IMR-90 (cell line): Measurements from ENCODE around the gene LPXN. TPM values are rescaled to one million over a fixed set of nuclear protein-coding genes. Genes with fewer than 3 reads are reported as not detected.

Experiments used
- ATAC-seq: fragments of 200-7000 bp; cut with Tn5 transposase; 2 replicates; pipeline ENCODE4 v1.9.1; 2020; ENCODE audit warnings: low read depth, mild to moderate bottlenecking, moderate library complexity
- BruUV-seq: library from RNA; stranded (reverse); fragments of 400-500 nt; replicated peaks from 2 replicates; lab custom pipeline; 2021; lab: Mats Ljungman, UMichigan
- CTCF ChIA-PET: fragments of 300-600 bp; formaldehyde crosslinking; extraction: SDS; loops from one replicate; lab custom pipeline; 2021; ENCODE audit warnings: antibody characterized with exemption; lab: Yijun Ruan, JAX
- POLR2A ChIA-PET: fragments of 300-600 bp; sonication (Branson Sonifier 250); formaldehyde crosslinking; loops from one replicate; lab custom pipeline; 2022; ENCODE audit warnings: antibody characterized with exemption; ENCODE audit not compliant: unreplicated experiment; lab: Charles Lee
- DNase-seq: peaks from one replicate; pipeline ENCODE4 v3.0.0; 2013
- H2AFZ ChIP-seq: replicated peaks from 2 replicates; pipeline ENCODE3; 2013; ENCODE audit warnings: low read length, mild to moderate bottlenecking; ENCODE audit not compliant: poor library complexity
- H2AK5ac ChIP-seq: 2 replicates; pipeline ENCODE4 v1.6.1; 2013; ENCODE audit warnings: low read depth, low read length, inconsistent platforms
- H2AK9ac ChIP-seq: replicated peaks from 2 replicates; pipeline ENCODE3; 2013; ENCODE audit warnings: mild to moderate bottlenecking, low read depth, low read length, moderate library complexity; ENCODE audit not compliant: poor library complexity
- H2BK120ac ChIP-seq: 2 replicates; pipeline ENCODE4 v1.6.1; 2013; ENCODE audit warnings: low read depth, low read length, inconsistent platforms
- H2BK15ac ChIP-seq: 3 replicates; pipeline ENCODE4 v1.6.1; 2013; ENCODE audit warnings: low read depth, low read length, inconsistent platforms
- H2BK20ac ChIP-seq: 2 replicates; pipeline ENCODE4 v1.6.1; 2013; ENCODE audit warnings: low read depth, mild to moderate bottlenecking, inconsistent platforms, low read length, moderate library complexity
- H2BK5ac ChIP-seq: 2 replicates; pipeline ENCODE4 v1.6.1; 2013; ENCODE audit warnings: mild to moderate bottlenecking, low read depth, low read length, inconsistent platforms; ENCODE audit not compliant: poor library complexity, severe bottlenecking
- H3K14ac ChIP-seq: replicated peaks from 2 replicates; pipeline ENCODE4 v1.6.1; 2013; ENCODE audit warnings: low read depth, low read length, inconsistent platforms
- H3K18ac ChIP-seq: 2 replicates; pipeline ENCODE4 v1.6.1; 2013; ENCODE audit warnings: low read depth, low read length, control low read depth
- H3K23ac ChIP-seq: 2 replicates; pipeline ENCODE4 v1.6.1; 2013; ENCODE audit warnings: low read depth, low read length, inconsistent platforms
- H3K27ac ChIP-seq: 2 replicates; pipeline ENCODE4 v1.5.1; 2013; ENCODE audit warnings: mild to moderate bottlenecking, control low read depth, low read length; ENCODE audit not compliant: insufficient read depth
- H3K27me3 ChIP-seq: 2 replicates; pipeline ENCODE4 v1.6.1; 2013; ENCODE audit warnings: low read length; ENCODE audit not compliant: control insufficient read depth, insufficient read depth
- H3K36me3 ChIP-seq: 2 replicates; pipeline ENCODE4 v1.6.1; 2013; ENCODE audit warnings: low read length, mixed read lengths; ENCODE audit not compliant: control insufficient read depth, insufficient read depth
- H3K4ac ChIP-seq: 2 replicates; pipeline ENCODE4 v1.6.1; 2013; ENCODE audit warnings: low read depth, low read length, inconsistent platforms
- H3K4me1 ChIP-seq: 2 replicates; pipeline ENCODE4 v1.6.1; 2013; ENCODE audit warnings: low read length, mixed read lengths; ENCODE audit not compliant: control insufficient read depth, insufficient read depth
- H3K4me2 ChIP-seq: 2 replicates; pipeline ENCODE4 v1.6.1; 2013; ENCODE audit warnings: low read depth, mild to moderate bottlenecking, control low read depth, low read length, moderate library complexity
- H3K4me3 ChIP-seq: 2 replicates; pipeline ENCODE4 v1.5.1; 2013; ENCODE audit warnings: low read depth, mild to moderate bottlenecking, control low read depth, low read length, moderate library complexity; ENCODE audit not compliant: insufficient read depth
- H3K56ac ChIP-seq: 2 replicates; pipeline ENCODE4 v1.6.1; 2013; ENCODE audit warnings: low read length, inconsistent platforms; ENCODE audit not compliant: insufficient read depth; ENCODE audit errors: extremely low read depth
- H3K79me1 ChIP-seq, 2 experiments: 2 replicates each; pipeline ENCODE4 v1.6.1; 2013; ENCODE audit warnings: low read length in 2 of 2, inconsistent platforms in 1 of 2, low read depth in 1 of 2
- H3K9ac ChIP-seq: 2 replicates; pipeline ENCODE4 v1.6.1; 2013; ENCODE audit warnings: low read depth, low read length, control low read depth
- H3K9me1 ChIP-seq: 2 replicates; pipeline ENCODE4 v1.6.1; 2013; ENCODE audit warnings: low read length, inconsistent platforms; ENCODE audit not compliant: insufficient read depth
- H3K9me3 ChIP-seq: 2 replicates; pipeline ENCODE4 v1.6.1; 2013; ENCODE audit warnings: low read length; ENCODE audit not compliant: control insufficient read depth, insufficient read depth
- H4K20me1 ChIP-seq: 2 replicates; pipeline ENCODE4 v1.6.1; 2013; ENCODE audit warnings: low read length, inconsistent platforms; ENCODE audit not compliant: insufficient read depth
- H4K5ac ChIP-seq: 2 replicates; pipeline ENCODE4 v1.6.1; 2013; ENCODE audit warnings: mild to moderate bottlenecking, low read depth, low read length, control low read depth
- H4K8ac ChIP-seq, 2 experiments: 2 replicates each; pipeline ENCODE4 v1.6.1; 2013; ENCODE audit warnings: low read depth in 2 of 2, low read length in 2 of 2, control low read depth in 1 of 2, inconsistent platforms in 1 of 2
- H4K91ac ChIP-seq: 2 replicates; pipeline ENCODE4 v1.6.1; 2013; ENCODE audit warnings: low read depth, low read length, inconsistent platforms; ENCODE audit not compliant: insufficient read depth
- BHLHE40 ChIP-seq: fragments of 150-350 bp; IDR thresholded peaks from 2 replicates; pipeline ENCODE4 v1.6.1; 2016; ENCODE audit warnings: mild to moderate bottlenecking, low read depth, low read length
- CEBPB ChIP-seq: IDR thresholded peaks from 2 replicates; pipeline ENCODE4 v1.6.1; 2012; ENCODE audit warnings: low read depth, low read length, improper control_type of control experiment
- FOS ChIP-seq: fragments of 150-350 bp; IDR thresholded peaks from 2 replicates; pipeline ENCODE4 v1.6.1; 2016; ENCODE audit warnings: low read depth, low read length
- MAFK ChIP-seq: IDR thresholded peaks from 2 replicates; pipeline ENCODE4 v1.6.1; 2012; ENCODE audit warnings: low read depth, low read length, improper control_type of control experiment
- MXI1 ChIP-seq: IDR thresholded peaks from 2 replicates; pipeline ENCODE4 v1.6.1; 2012; ENCODE audit warnings: low read depth, mild to moderate bottlenecking, low read length, moderate library complexity, borderline replicate concordance
- NFE2L2 ChIP-seq: fragments of 150-350 bp; IDR thresholded peaks from 2 replicates; pipeline ENCODE4 v1.6.1; 2016; ENCODE audit warnings: low read depth, mild to moderate bottlenecking, low read length
- POLR2A ChIP-seq: IDR thresholded peaks from 2 replicates; pipeline ENCODE4 v1.6.1; 2012; ENCODE audit warnings: mild to moderate bottlenecking, low read depth, low read length
- RCOR1 ChIP-seq: IDR thresholded peaks from 2 replicates; pipeline ENCODE4 v1.6.1; 2012; ENCODE audit warnings: mild to moderate bottlenecking, low read length, improper control_type of control experiment; ENCODE audit not compliant: insufficient replicate concordance
- WGBS, 2 experiments: methylation state at CpG; one replicate each; pipeline versions ENCODE4 v1.1.5 to v1.1.7; 2013; ENCODE audit warnings: missing lambda C conversion rate in 2 of 2; ENCODE audit not compliant: insufficient read length in 1 of 2; ENCODE audit errors: extremely low coverage in 2 of 2; 5-methylcytosine and 5-hydroxymethylcytosine counted together
- dilution Hi-C: fragments of 300-500 bp; cut with HindIII; formaldehyde crosslinking; loops from one replicate; pipeline ENCODE4 v1.14.3; 2018; ENCODE audit warnings: low sequenced_read_pairs; ENCODE audit not compliant: unreplicated experiment
- in situ Hi-C: fragments of 300-500 bp; cut with MboI; formaldehyde crosslinking; loops from 3 replicates; pipeline ENCODE4 v1.14.3; 2019; ENCODE audit warnings: low sequenced_read_pairs, inconsistent platforms, mixed read lengths
- intact Hi-C: fragments of 100-400 bp; cut with micrococcal nuclease; formaldehyde crosslinking; loops from 2 replicates; pipeline ENCODE4 v1.10.0; 2022
- polyA plus RNA-seq, 3 experiments: library from polyadenylated mRNA; depleted of rRNA; stranded (reverse); fragments of >200 nt; gene quantifications; 2 replicates each; pipeline ENCODE4 v1.2.3, GENCODE V29; 2012; ENCODE audit warnings: low replicate concordance in 1 of 3
- total RNA-seq: library from RNA; depleted of rRNA; stranded (reverse); fragments of >200 nt; gene quantifications from 2 replicates; pipeline ENCODE4 v1.2.3, GENCODE V29; 2012

Gene LPXN
- total and polyA plus RNA-seq, 2 of the 4 experiments (the other 2 are of a cell fraction) = 13.4 to 15.7 TPM

DNA sequence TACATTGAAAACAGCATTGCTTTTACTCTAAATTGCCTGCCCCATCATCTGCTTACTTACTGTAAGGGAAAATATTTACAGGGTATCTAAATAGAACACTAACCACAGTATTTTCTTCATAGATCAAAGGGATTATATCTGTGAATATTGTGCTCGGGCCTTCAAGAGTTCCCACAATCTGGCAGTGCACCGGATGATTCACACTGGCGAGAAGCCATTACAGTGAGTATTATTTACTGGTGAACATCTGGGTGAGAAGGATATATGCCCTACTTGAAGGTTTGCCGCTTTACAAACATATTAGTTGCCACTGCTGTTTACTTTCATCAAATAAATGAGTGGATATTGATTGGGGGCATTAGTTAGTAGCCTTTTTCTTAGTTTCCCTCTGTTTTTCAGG, 40.9 kb upstream of the LPXN start:
- Histone ChIP-seq H2BK15ac (no peak overlapping the region), H3K27me3 (no peaks in the 10 kb centered on the region), H3K27ac (no peak overlapping the region), H2BK20ac (no peak overlapping the region), H3K4ac (no peak overlapping the region), H3K14ac (no peak overlapping the region), H3K9ac (no peak overlapping the region), H3K36me3 (peaks cover 31% of the 10 kb centered on the region), H3K9me1 (peaks cover 5% of the 10 kb centered on the region; the same call in 1 of the 2 replicates), H4K5ac (no peak overlapping the region), H2BK5ac (peak overlapping the region; percentile 16), H2AK9ac (no peak overlapping the region), H4K20me1 (0 out of 2 replicates have a peak, but pooled peaks cover 3% of the 10 kb centered on the region), H3K4me2 (no peak overlapping the region), H4K8ac (no peak overlapping the region), H3K18ac (no peak overlapping the region), H3K23ac (no peak overlapping the region), H2AK5ac (no peak overlapping the region), H4K91ac (no peak overlapping the region), H3K79me1 (peaks cover 40 to 44% of the 10 kb centered on the region in 2 experiments), H3K4me3 (no peak overlapping the region), H3K4me1 (peaks cover 4% of the 10 kb centered on the region), H2BK120ac (no peak overlapping the region), H3K9me3 (no peaks in the 10 kb centered on the region), H2AFZ (no peak overlapping the region), H3K56ac (no peak overlapping the region)
- no TSS peak for BruUV-seq
- CTCF ChIA-PET = interaction anchor here (1.3 kb wide), 1 partner anchor 13 kb away, joined by 4 read pairs; no protein-coding TSS in a partner anchor
- in situ Hi-C loops = no loop called here
- ATAC-seq = peak; percentile 86
- dilution Hi-C loops = no loop called here
- TF ChIP-seq RCOR1 = peak; percentile 42
- TF ChIP-seq NFE2L2 = no peak
- TF ChIP-seq POLR2A = no peak
- TF ChIP-seq BHLHE40 = peak; percentile 62; the same call in 1 of the 2 replicates
- TF ChIP-seq MXI1 = no peak
- peak; percentile 70 for TF ChIP-seq FOS
- TF ChIP-seq MAFK = no peak
- 0 out of 2 replicates have a peak, but pooled peaks have one; percentile 1 for TF ChIP-seq CEBPB
- intact Hi-C loops = no loop called here
- POLR2A ChIA-PET = no interaction called here
- no CpG with 5 or more reads among the region's 4 CpGs for WGBS, 2 experiments
- peak; percentile 95 for DNase-seq
